Smooth muscle cell of the brain vasculature (primary cell): ENCODE measurements around the gene TMEM182.

Experiments
- DNase-seq: peaks from one replicate; pipeline ENCODE4 v3.0.0-alpha.2; 2012; ENCODE audit warnings: low read depth, low spot score

The TMEM182 gene

DNA sequence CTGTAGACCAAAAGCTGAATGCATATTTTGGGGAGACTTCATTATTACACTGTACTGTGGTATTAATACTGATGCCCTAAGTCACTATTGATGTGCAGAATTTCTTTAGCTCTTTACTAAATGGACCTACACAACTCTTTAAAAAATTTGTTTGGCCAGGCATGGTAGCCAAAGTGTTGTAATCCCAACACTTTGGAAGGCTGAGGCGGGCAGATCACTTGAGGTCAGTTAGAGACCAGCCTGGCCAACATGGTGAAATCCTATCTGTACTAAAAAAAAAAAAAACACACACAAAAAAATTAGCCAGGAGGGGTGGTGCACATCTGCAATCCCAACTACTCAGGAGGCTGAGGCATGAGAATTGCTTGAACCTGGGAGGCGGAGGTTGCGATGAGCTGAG, 6.4 kb downstream of the TMEM182 start:
- DNase-seq, result no peak

DNA sequence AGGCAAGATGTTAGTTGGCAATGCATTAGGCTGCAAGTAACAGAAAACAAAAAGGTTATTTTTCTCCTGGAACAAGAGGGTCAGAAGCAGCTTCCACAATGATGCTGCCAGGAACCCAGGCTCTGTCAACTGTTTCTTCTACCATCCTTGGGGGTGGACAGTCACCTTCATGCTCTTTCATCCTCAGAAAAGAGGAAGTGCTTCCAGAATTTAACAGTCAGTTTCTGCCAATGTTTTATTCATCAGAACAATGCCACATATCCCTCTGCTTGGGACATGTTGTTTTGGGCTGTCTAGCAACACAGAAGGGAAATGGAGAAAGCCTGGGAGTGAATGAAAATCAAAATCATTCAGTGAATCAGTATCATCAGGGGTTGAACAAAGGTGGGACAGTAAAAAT, 7.1 kb downstream of the TMEM182 start:
- DNase-seq, result no peak

DNA sequence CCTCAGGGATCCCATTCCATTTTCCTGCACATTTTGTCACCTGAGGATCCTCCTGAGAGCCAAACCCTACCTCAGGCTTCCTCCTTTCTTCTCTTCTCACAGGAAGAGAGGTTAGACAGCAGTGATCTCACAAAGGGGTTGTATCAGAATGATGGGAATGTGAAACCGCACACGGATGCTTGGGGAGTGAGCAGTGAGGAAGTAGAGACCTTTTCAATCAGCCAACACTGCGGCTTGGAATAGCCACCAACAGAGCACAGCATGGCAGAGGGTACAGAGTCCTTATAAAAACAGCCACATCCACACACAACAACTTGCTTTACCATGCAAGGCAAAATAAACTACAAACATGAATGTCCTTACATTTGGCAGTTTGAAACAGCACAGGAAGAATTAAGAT, 8.7 kb downstream of the TMEM182 start:
- DNase-seq, result peak; percentile 47

DNA sequence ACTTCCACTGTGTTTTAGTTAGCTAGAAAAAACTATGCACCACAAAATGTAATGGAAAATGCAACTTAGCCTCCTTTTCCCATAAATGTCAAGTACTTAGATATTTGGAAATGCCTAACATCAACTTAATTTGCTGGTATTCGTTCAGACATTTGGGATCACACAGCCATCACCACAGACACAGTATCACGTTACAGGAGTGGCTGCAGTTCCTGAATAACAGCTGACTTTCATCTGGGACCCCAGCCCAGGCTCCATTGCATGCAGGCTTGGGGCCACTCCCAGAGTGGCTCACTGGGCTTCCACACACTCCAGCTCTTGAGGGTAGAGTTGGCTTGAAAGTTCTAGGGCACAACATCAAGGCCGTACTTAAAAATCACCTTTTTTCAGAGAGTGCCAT, 9.3 kb downstream of the TMEM182 start:
- DNase-seq, result no peak

DNA sequence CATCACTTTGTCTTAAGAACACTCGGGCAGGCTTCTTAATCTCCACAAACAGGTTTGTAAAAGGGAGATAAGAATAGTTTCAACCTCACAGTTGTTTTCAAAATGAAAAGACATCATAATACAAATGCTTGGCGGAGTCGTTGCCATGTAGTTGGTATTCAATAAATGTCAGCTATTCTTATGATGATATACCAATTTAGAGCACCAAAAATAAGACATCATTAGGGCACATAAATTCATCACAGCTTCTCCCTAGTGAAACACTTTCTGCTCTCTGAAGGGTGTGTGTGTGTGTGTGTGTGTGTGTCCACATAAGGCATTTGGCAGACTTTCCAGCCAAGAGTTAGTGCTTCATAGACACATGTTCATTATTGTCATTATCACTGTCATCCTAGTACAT, 10.8 kb downstream of the TMEM182 start:
- no peak for DNase-seq

DNA sequence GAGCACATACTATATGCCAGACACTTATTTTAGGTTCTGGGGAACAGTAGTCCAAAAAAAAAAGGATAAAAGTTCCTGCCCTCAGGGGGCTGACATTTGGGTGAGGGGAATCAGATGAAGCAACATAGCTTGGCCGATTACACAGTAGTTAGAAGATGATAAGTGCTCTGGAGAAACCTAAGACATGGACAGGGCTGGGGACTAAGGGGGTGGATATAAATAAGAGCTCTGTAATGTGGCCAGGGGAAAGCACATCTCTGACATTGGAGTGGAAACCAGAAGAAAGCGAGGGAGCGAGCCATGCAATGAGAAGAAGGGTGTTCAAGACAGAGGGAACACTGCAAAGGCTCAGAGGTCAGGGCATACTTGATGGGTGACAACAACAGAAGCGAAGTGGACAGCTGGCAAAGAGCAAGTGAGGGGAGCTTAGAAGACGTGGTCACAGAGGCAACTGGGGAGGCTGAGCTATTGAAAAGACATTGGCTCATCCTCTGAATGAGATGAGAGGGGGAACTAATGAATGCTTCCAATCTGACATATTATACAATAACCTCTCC, 11.4 kb downstream of the TMEM182 start:
- DNase-seq, result no peak

DNA sequence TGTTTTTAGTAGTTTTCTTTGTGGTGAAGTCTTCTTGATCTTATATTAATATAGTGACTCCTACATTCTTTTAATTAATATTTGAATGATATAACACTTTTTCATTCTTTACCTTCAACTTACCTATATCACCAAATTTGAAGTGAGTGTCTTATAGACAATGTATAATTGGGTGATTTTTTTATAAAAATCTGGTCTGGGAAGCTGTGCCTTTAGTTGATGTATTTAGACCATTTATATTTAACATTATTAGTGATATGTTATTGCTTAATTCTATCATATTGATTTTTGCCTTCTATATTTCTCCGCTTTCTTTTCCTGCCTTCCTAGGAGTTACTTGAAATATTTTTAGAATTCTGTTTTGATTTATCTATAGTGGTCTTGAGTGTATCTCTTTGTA, 16.4 kb downstream of the TMEM182 start:
- DNase-seq, result no peak

DNA sequence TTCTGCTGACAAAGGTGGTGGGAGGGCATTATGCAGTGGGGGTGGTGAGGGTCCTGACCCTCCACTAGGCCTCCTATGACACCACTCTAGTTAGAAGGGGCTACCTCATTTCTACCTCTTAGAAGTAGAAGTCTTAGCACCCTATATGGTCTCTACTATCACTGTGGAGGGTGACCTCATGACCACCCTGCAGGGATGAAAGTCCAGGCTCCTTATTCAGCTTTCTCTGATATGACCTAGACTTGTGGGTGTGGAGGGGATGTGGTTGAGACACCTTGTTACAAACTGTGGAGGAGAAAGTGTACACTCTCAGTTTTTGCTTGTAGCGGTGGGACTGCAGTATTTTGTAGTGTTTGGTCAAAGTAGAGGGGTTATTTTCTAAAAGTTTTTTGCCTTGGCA, 18.6 kb downstream of the TMEM182 start:
- no peak for DNase-seq

DNA sequence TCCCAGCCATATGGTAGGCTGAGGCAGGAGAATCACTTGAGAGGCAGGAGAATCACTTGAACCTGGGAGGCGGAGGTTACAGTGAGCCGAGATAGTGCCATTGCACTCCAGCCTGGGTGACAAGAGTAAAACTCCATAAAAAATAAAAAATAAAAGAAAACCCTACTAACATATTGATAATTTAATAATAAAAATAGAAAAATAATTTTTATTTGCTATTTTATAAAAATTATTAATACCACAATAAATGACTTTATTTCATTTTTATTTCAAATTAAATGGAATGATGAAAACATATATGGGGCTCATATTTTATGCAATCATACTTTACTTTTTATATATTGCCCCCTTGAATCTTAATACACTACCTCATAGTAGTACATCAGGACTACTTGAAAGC, 20.4 kb downstream of the TMEM182 start:
- DNase-seq, result no peak

DNA sequence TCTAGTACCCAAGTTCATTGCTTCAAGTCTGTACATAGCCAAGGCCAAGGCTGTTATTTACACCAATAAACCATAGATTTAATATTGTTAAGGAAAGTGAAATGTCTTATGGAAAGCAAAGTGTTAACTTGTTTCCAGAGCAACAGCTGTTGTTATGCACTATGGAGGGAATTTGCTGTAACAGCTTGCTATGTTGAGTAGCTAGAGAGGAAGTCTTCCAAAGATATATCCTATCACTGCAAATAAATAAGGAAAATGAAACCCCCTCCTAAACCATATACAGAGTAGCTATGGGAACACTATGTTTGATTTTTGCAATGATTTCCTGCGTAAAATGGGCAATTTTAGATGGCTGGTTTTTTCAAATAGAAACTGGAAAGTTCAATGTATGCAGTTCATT, 21.1 kb downstream of the TMEM182 start:
- DNase-seq, result no peak

DNA sequence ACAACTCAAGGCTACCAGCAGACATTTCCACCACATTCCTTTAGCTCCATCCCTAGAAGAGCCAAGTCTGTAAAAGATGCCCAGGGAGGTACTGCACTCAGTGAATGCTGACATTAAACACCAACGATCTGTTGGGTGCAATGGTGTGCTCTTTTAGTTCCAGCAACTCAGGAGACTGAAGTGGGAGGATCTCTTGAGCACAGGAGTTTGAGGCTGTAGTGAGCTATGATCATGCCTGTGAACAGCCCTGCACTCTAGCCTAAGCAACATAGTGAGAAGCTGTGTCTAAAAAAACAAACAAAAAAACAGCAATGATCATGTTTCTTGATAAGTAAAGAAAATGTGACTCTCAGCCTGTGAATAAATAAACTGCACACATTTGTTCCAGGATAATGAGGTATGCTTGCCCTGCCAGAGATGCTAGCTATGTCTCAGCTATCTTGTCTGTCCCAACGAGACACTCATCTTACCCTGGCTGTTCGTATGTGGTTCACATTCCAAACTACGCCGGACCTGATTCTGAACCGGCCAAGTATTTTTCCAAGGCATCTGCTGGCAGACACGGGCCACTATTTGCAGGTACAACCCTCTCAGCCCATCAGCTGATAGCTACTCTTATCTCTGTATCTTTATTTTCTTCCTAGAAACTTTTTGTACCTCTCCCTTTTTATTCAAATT, 21.8 kb downstream of the TMEM182 start:
- DNase-seq, result no peak

DNA sequence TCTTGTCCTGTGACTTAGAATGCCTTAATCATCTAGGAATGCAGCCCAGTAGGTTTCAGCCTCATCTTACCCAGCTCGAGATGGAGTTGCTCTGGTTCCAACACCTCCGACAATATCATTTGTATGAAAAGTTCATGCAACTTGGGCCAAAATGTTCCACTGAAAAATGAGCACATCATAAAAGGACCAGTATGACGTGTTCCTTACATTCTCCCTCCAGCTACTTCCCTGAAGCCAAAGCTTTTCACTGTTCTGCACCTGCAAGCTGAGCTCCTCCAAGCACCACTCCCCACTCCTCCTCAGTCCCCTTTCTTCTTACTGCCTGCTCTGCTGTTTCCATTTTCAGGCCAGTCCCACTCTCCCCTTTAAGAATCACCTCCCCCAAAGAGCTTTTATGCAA, 23.1 kb downstream of the TMEM182 start:
- DNase-seq, result no peak

DNA sequence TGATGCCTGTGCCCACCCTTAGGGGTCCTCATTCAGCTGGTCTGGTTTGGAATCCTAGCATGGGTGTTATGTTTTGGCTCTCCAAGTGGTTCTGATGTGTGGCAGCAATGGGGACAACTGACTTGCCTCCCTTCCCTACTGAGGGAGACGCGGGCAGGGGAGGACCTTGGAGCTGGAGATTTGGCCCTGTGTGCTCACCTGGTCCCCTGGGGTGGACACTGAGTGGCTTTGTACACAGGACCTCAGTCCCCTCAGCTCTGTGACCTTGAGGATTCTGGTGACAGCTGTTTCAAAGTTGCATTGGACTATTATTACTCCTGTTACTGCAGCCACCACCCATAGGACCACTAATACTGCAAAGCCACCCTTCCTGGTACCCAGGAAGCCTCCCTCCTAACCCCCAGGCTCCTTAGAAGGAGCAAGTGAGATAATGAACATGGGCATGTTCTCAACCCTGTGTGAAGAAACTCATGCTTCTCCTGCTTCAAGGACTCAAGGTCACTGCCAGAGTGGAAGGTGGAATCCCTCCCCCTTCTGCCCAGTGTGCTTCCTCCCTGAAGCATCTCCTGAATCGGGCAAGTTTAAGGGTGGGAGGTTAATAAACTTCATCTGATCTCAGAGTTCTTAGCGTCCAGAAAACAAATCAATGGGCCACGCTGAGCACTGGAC, 26.5 kb downstream of the TMEM182 start:
- DNase-seq, result no peak

DNA sequence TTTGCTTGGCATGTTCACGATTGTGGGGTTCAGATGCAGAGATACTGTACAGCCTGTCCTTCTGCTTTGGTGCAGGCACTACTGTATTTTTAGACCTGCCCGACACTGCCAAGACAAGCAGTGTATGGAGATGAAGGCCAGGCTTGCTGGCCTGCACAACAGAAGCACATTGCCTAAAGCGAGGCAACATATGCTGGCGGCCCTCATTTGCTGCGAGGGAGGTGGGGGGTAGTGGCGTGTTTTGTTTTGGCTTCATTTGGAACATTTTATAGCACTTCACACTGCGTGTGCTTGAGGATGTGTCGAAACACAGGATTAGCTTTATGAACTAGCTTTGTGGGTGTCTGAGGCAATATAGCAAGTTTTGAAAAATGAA, 27.0 kb downstream of the TMEM182 start:
- DNase-seq, result no peak

DNA sequence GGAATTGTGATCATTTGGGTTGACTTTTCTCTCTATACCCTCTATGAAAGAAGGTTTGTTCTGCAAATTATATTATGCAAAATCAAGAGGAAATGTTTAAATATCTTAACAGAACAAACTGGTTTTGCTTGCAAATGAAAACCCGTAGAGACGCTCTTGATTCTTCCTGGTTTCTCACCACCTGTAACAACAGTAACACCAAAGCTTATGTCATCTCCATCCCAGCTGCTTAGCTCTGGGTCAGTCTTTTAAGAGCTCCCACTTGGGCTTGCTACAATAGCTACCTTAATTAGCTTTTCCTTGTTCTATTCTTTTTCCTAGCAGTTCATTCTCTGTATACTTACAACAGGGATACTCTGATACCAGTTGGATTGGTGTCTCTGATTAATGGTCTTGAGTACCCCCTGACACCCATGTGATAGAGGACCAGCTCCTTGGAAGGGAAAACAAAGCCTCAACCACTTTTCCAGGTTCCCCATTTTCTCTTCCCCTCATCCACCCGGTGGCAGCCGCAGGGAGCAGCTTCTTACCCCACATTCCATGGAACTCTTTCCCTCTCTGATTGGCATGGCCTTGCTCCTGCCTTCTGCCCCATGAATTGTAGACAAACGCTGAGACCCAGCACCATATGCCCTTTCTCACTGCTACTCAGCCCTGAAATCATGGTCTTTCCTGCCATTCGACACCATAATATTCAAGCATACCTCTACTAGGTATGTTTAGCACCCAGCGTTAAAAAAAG, 27.7 kb downstream of the TMEM182 start:
- DNase-seq, result no peak

DNA sequence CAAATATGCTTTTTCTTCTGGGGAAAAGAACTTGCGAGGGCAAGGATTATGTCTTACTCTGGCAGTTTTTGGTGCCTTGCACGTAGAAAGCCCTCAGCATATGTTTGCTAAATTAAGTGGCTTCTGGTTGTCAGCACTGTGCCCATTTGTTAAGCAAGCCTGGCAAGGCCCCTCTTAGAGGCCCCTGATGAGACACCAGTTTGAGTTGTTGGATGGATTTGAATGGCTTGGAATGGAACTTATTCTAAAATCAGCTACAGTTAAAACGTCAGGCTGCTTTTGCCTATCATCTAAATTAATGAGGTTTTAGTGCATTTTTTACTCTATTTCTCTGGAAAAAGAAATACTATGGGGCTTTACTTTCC, 28.2 kb downstream of the TMEM182 start:
- no peak for DNase-seq

DNA sequence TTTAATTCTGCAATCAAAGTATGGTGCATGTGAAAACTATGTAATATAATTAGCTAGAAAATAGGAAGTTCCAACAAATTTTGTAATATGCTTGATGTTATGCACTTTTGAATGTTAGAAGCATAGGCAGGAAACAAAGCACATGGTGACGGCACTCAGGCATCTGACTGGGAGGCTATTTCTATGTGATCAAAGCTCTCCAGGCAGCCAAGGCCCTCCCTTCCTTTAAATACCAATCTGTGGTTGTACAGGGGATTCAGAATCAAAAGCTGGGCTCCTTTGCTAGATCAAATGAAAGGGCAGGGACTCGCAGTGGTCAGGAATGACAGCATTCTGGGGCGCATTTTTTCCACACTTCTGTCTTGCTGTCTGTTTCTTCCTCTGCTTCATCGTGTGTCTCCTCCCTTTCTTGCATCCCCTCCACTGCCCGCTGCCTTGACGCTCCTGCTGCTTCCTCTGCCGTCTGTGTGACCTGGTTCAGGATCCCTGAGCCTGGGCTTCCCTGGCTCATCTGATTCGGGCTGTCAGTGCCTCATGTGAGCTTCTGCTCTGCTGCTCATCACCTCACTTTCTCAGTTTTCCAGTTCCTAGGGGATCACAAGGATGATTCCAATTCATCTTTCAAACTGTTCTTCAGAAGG, 30.9 kb downstream of the TMEM182 start:
- no peak for DNase-seq

DNA sequence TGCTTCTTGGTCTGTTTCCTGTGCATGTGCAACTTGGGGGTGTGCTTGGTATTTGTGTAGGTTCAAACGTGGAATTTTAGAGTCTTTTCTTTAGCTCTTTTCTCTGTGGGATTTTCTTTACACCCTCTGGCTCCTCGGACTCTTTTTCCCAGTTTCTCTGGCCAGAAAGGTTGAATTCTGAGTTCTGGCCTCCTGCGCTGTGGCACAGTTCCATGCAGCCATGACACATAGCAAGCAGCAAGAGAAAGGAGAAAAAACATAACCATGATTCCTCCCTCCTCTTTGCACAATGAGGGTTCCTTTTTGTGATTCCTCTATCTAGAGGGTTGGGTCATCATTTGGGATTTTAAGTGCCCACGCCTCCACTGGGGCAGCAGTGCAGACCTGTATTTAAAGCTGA, 33.8 kb downstream of the TMEM182 start:
- DNase-seq, result no peak

DNA sequence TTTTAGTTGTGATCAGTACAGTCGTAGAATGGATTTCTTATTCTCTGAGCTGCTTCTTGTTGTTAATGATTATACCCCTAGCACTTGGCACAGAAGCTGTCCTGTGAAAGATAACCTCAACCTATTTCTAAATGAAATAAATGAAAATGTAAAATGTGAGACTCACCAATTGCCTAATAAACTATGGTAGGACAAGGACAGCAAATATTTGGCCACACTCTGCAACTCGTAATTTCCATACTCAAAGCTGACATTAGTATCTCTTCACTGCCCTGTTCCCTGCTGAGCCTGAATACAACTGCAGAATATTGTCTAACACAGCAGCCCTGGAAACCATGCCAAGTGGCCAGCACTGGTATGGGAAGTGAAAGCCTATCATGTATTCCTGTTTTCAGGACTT, 34.5 kb downstream of the TMEM182 start:
- no peak for DNase-seq

DNA sequence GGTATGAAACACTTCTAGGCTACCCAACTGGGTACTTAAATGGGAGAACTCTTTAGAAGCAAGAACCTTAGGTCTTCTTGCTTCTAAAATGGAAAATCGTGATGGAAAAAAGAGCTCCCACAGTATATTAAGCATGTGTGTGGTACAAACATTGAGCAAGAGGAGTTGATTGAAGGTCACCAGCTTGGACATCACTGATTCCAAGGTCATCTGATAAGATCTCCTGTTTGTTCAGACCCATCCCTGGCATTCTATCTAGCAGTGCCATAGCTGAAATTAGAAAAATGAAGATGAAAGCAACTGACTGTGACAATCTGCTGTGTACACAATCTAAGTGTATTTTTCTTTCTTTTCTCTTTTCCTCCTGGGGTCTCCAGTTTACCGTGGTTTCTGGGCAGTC, 35.7 kb downstream of the TMEM182 start:
- no peak for DNase-seq

DNA sequence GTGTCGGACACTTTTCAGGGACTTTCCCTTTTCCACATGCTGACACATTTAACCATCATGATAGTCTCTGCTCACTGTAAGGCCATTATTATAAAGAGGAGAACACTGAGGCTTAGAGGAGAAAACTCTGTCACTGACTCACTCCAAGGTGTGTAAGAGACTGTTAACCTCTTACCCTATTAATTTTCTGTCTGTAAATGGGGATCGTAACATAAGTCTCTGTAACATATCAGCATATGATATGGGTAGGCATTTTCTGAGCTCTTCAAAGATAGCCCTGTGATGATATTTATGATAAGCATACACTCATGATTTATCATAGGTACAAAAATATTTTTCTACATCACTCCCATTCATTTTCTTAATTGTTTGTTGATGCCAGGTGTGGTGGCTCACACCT, 36.4 kb downstream of the TMEM182 start:
- DNase-seq, result no peak

DNA sequence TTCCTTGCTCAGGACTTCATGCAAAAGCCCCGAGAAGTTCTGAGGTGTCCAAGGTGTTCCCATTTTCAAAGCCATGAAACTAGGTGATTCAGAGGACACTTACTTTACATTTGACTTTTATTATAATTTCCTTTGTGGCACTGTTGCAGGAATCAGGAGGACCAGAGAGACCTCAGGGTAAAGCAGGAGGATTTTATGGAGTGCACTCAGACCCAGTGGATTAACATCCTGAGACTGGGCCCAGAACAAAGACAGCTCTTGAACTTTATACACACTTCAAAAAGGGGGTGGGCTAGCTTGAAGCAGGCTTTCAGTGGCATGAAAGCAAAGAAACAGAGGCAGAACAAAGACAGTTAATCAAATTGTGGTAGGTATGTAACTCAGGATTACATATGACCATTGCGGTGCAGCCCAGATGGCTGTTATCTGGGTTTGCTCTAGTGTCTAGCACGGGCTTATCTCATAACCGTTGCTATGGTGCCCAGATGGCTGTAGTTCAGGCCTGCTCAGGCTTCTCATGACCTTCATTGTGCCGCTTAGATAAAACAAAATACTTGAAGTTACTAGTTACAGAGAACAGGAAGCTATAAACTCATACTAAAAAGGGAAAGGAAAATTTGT, 39.4 kb downstream of the TMEM182 start:
- DNase-seq, result no peak
